ENCODE measurements around the gene PIK3AP1. TPM values are rescaled to one million over a fixed set of nuclear protein-coding genes. Genes with fewer than 3 reads are reported as not detected.

Gene PIK3AP1
- total RNA-seq, 2 donors from 2014 or later: 1.3 to 5.2 TPM

- H3K4me3 ChIP-seq (ENCODE audit: low read length): no peak overlapping the region
- Mint-ChIP-seq H3K36me3 (ENCODE audit: low read depth) (peaks cover 4% of the 10 kb centered on the region), H3K4me3 (no peak overlapping the region), H3K27me3 (ENCODE audit: insufficient read depth) (no peaks in the 10 kb centered on the region), H3K9me3 (no peaks in the 10 kb centered on the region), H3K4me1 (no peaks in the 10 kb centered on the region), H3K27ac (no peak overlapping the region)
- TF ChIP-seq CTCF (conservative IDR thresholded peaks at IDR 0.05): no peak
- H3K36me3 ChIP-seq (ENCODE audit: control insufficient read depth, insufficient read depth, low read length): no peaks in the 10 kb centered on the region
- H3K9me3 ChIP-seq (ENCODE audit: control insufficient read depth, low read length): no peaks in the 10 kb centered on the region
- H3K9ac ChIP-seq (ENCODE audit: extremely low read depth, low read length, poor library complexity, severe bottlenecking): no peak overlapping the region
- no peaks in the 10 kb centered on the region for H3K4me1 ChIP-seq (ENCODE audit: control insufficient read depth, insufficient read depth, low read length)
- no peak overlapping the region for H3K27ac ChIP-seq (ENCODE audit: low read depth, low read length)
- DNase-seq: no peak
- H3K27me3 ChIP-seq (ENCODE audit: control insufficient read depth, insufficient read depth, low read length, poor library complexity, severe bottlenecking): no peaks in the 10 kb centered on the region
- WGBS, 2 experiments (ENCODE audit: insufficient coverage in 1 of 2, insufficient read length in 1 of 2): 93 to 95% methylated on average over 4 of the region's 4 CpGs
Measured at GRCh38 chr10:96616961-96617360, 103.4 kb downstream of the PIK3AP1 start.

GRCh38 chr10:96614515-96614914, 105.8 kb downstream of the PIK3AP1 start:
- H3K4me3 ChIP-seq (ENCODE audit: low read length): no peak overlapping the region
- H3K9me3 Mint-ChIP-seq: no peaks in the 10 kb centered on the region
- no peaks in the 10 kb centered on the region for H3K27me3 Mint-ChIP-seq (ENCODE audit: insufficient read depth)
- no peak for DNase-seq
- H3K4me1 Mint-ChIP-seq: no peaks in the 10 kb centered on the region
- no peak for TF ChIP-seq CTCF (conservative IDR thresholded peaks at IDR 0.05)
- H3K27ac Mint-ChIP-seq: no peak overlapping the region
- no peak overlapping the region for H3K4me3 Mint-ChIP-seq
- no peak overlapping the region for H3K27ac ChIP-seq (ENCODE audit: low read depth, low read length)
- peaks cover 4% of the 10 kb centered on the region for H3K36me3 Mint-ChIP-seq (ENCODE audit: low read depth)
- no peaks in the 10 kb centered on the region for H3K36me3 ChIP-seq (ENCODE audit: control insufficient read depth, insufficient read depth, low read length)
- WGBS, 2 experiments (ENCODE audit: insufficient coverage in 1 of 2, insufficient read length in 1 of 2): 94 to 100% methylated on average over 1 to 2 of the region's 2 CpGs
- H3K9ac ChIP-seq (ENCODE audit: extremely low read depth, low read length, poor library complexity, severe bottlenecking): no peak overlapping the region
- H3K9me3 ChIP-seq (ENCODE audit: control insufficient read depth, low read length): no peaks in the 10 kb centered on the region
- no peaks in the 10 kb centered on the region for H3K27me3 ChIP-seq (ENCODE audit: control insufficient read depth, insufficient read depth, low read length, poor library complexity, severe bottlenecking)
- no peaks in the 10 kb centered on the region for H3K4me1 ChIP-seq (ENCODE audit: control insufficient read depth, insufficient read depth, low read length)

GRCh38 chr10:96613576-96613975, 106.7 kb downstream of the PIK3AP1 start:
- no peak overlapping the region for H3K27ac ChIP-seq (ENCODE audit: low read depth, low read length)

More at GRCh38 chr10:96613576-96613975, 106.7 kb downstream of the PIK3AP1 start:
- no peak overlapping the region for H3K27ac Mint-ChIP-seq
- no peaks in the 10 kb centered on the region for H3K4me1 Mint-ChIP-seq
- H3K36me3 ChIP-seq (ENCODE audit: control insufficient read depth, insufficient read depth, low read length): no peaks in the 10 kb centered on the region
- WGBS, 2 experiments (ENCODE audit: insufficient coverage in 1 of 2, insufficient read length in 1 of 2): 91 to 100% methylated on average over 2 to 3 of the region's 3 CpGs
- H3K4me1 ChIP-seq (ENCODE audit: control insufficient read depth, insufficient read depth, low read length): no peaks in the 10 kb centered on the region
- no peaks in the 10 kb centered on the region for H3K27me3 Mint-ChIP-seq (ENCODE audit: insufficient read depth)
- H3K9me3 ChIP-seq (ENCODE audit: control insufficient read depth, low read length): no peaks in the 10 kb centered on the region
- no peak for DNase-seq
- H3K9me3 Mint-ChIP-seq: no peaks in the 10 kb centered on the region
- no peak overlapping the region for H3K4me3 Mint-ChIP-seq
- TF ChIP-seq CTCF (conservative IDR thresholded peaks at IDR 0.05): no peak
- H3K9ac ChIP-seq (ENCODE audit: extremely low read depth, low read length, poor library complexity, severe bottlenecking): no peak overlapping the region
- H3K36me3 Mint-ChIP-seq (ENCODE audit: low read depth): peaks cover 4% of the 10 kb centered on the region
- no peaks in the 10 kb centered on the region for H3K27me3 ChIP-seq (ENCODE audit: control insufficient read depth, insufficient read depth, low read length, poor library complexity, severe bottlenecking)
- no peak overlapping the region for H3K4me3 ChIP-seq (ENCODE audit: low read length)

Data from endodermal cell (in vitro differentiated cells).